Suprapubic skin (tissue), 3 donors: ENCODE data around the gene CTNNA2.

Experiments
- CTCF ChIP-seq, 2 donors: fragments of 200-600 bp in 1 of 2; fragments of 450-650 bp in 1 of 2; sonication (generic) in 1 of 2; IDR thresholded peaks; one replicate each; pipeline ENCODE4 v1.5.1; 2016 to 2019; ENCODE audit warnings: antibody characterized with exemption in 2 of 2, mild to moderate bottlenecking in 1 of 2, moderate library complexity in 1 of 2
- POLR2AphosphoS5 ChIP-seq, 3 donors: sonication (generic); formaldehyde crosslinking; IDR thresholded peaks; one replicate each; pipeline ENCODE4 v1.6.1; 2017; ENCODE audit warnings: antibody characterized with exemption in 3 of 3

- no peak for TF ChIP-seq POLR2AphosphoS5 (IDR thresholded peaks at IDR 0.05)
- no peak for TF ChIP-seq CTCF (IDR thresholded peaks at IDR 0.05)
Measured at GRCh38 chr2:80328159-80328571, 815.3 kb downstream of the CTNNA2 start.
